GM21737 (cell line): ENCODE data around the gene MYO15A.

Experiments used
- ATAC-seq: cut with Tn5 transposase; IDR thresholded peaks from one replicate; pipeline ENCODE4 v1.9.1; 2021; ENCODE audit warnings: mild to moderate bottlenecking, moderate library complexity; ENCODE audit not compliant: unreplicated experiment

MYO15A gene

GRCh38 chr17:18122990-18123753 is 14.6 kb downstream of the MYO15A start:
- no peak for ATAC-seq

GRCh38 chr17:18124345-18125126 is 16.0 kb downstream of the MYO15A start:
- ATAC-seq = no peak

GRCh38 chr17:18129041-18129502 is 20.5 kb downstream of the MYO15A start:
- no peak for ATAC-seq

- no peak for ATAC-seq
These were observed 24.2 kb downstream of the MYO15A start for GRCh38 chr17:18132711-18133110.

GRCh38 chr17:18136357-18136756 is 27.8 kb downstream of the MYO15A start:
- ATAC-seq = no peak

GRCh38 chr17:18138065-18138749 is 29.7 kb downstream of the MYO15A start:
- ATAC-seq = no peak

- ATAC-seq = no peak
These were observed 30.5 kb downstream of the MYO15A start for GRCh38 chr17:18139092-18139491.

GRCh38 chr17:18139498-18139897 is 30.9 kb downstream of the MYO15A start:
- no peak for ATAC-seq

- no peak for ATAC-seq
These were observed 31.4 kb downstream of the MYO15A start for GRCh38 chr17:18139949-18140348.

- ATAC-seq = no peak
These were observed 32.1 kb downstream of the MYO15A start for GRCh38 chr17:18140648-18141047.

GRCh38 chr17:18141210-18141803 is 32.8 kb downstream of the MYO15A start:
- no peak for ATAC-seq

- ATAC-seq = no peak
These were observed 33.9 kb downstream of the MYO15A start for GRCh38 chr17:18142417-18142816.

- ATAC-seq = no peak
These were observed 34.7 kb downstream of the MYO15A start for GRCh38 chr17:18143044-18143936.

GRCh38 chr17:18144261-18144660 is 35.7 kb downstream of the MYO15A start:
- no peak for ATAC-seq

- ATAC-seq = no peak
These were observed 36.3 kb downstream of the MYO15A start for GRCh38 chr17:18144855-18145254.

GRCh38 chr17:18145811-18146210 is 37.3 kb downstream of the MYO15A start:
- ATAC-seq = no peak

GRCh38 chr17:18146259-18146658 is 37.7 kb downstream of the MYO15A start:
- ATAC-seq = no peak

- ATAC-seq = no peak
These were observed 38.4 kb downstream of the MYO15A start for GRCh38 chr17:18146980-18147379.

- ATAC-seq = no peak
These were observed 40.0 kb downstream of the MYO15A start for GRCh38 chr17:18148586-18148985.

- no peak for ATAC-seq
These were observed 42.7 kb downstream of the MYO15A start for GRCh38 chr17:18151290-18151689.
